GM21723 (cell line): ENCODE measurements around the gene TRIO.

Source experiments
- ATAC-seq: cut with Tn5 transposase; IDR thresholded peaks from one replicate; pipeline ENCODE4 v1.9.1; 2021; ENCODE audit warnings: mild to moderate bottlenecking, moderate library complexity; ENCODE audit not compliant: unreplicated experiment

TRIO gene

GRCh38 chr5:14492331-14492964 is 349.3 kb downstream of the TRIO start:
- no peak for ATAC-seq

- no peak for ATAC-seq
Measured at GRCh38 chr5:14495301-14495700, 352.2 kb downstream of the TRIO start.

GRCh38 chr5:14497311-14497710 is 354.2 kb downstream of the TRIO start:
- no peak for ATAC-seq

- ATAC-seq, result no peak
Measured at GRCh38 chr5:14501353-14502293, 358.5 kb downstream of the TRIO start.

GRCh38 chr5:14502294-14502690 is 359.1 kb downstream of the TRIO start:
- ATAC-seq, result no peak

- no peak for ATAC-seq
Measured at GRCh38 chr5:14503017-14503680, 360.0 kb downstream of the TRIO start.

- no peak for ATAC-seq
Measured at GRCh38 chr5:14503681-14504331, 360.7 kb downstream of the TRIO start.

GRCh38 chr5:14504332-14504727 is 361.2 kb downstream of the TRIO start:
- no peak for ATAC-seq

GRCh38 chr5:14504816-14505215 is 361.7 kb downstream of the TRIO start:
- ATAC-seq, result no peak

- no peak for ATAC-seq
Measured at GRCh38 chr5:14505310-14506139, 362.4 kb downstream of the TRIO start.

- no peak for ATAC-seq
Measured at GRCh38 chr5:14506140-14506538, 363.0 kb downstream of the TRIO start.

- ATAC-seq, result no peak
Measured at GRCh38 chr5:14506661-14507060, 363.5 kb downstream of the TRIO start.

- ATAC-seq, result no peak
Measured at GRCh38 chr5:14507156-14507941, 364.2 kb downstream of the TRIO start.

- no peak for ATAC-seq
Measured at GRCh38 chr5:14508046-14508445, 364.9 kb downstream of the TRIO start.

- ATAC-seq, result no peak
Measured at GRCh38 chr5:14509556-14509955, 366.4 kb downstream of the TRIO start.

- no peak for ATAC-seq
Measured at GRCh38 chr5:14510156-14510734, 367.1 kb downstream of the TRIO start.

GRCh38 chr5:14510880-14511279 is 367.7 kb downstream of the TRIO start:
- no peak for ATAC-seq

- ATAC-seq, result no peak
Measured at GRCh38 chr5:14512574-14512973, 369.4 kb downstream of the TRIO start.

GRCh38 chr5:14513266-14513665 is 370.1 kb downstream of the TRIO start:
- no peak for ATAC-seq
